Astrocyte of the cerebellum (primary cell): ENCODE measurements around the gene CLIC5.

Experiments used
- DNase-seq: peaks from one replicate; pipeline ENCODE4 v3.0.0-alpha.2; 2011; ENCODE audit warnings: low read depth
- H3K4me3 ChIP-seq: 2 replicates; pipeline ENCODE4 v1.5.1; 2011; ENCODE audit warnings: mild to moderate bottlenecking, low read depth, low read length, moderate library complexity
- CTCF ChIP-seq: IDR thresholded peaks from 2 replicates; pipeline ENCODE4 v1.5.1; 2012; ENCODE audit warnings: low read length, low read depth, moderate library complexity, mild to moderate bottlenecking; ENCODE audit errors: missing control alignments
- in situ Hi-C: cut with HindIII; loops from 2 replicates; pipeline ENCODE4 v1.10.0; 2017; ENCODE audit warnings: low sequenced_read_pairs

CLIC5 gene

GRCh38 chr6:46025573-46025972 lies 9.9 kb upstream of the CLIC5 start:
- H3K4me3 ChIP-seq, result no peak overlapping the region
- in situ Hi-C loops, result no loop called here
- TF ChIP-seq CTCF, result no peak
- no peak for DNase-seq

DNA sequence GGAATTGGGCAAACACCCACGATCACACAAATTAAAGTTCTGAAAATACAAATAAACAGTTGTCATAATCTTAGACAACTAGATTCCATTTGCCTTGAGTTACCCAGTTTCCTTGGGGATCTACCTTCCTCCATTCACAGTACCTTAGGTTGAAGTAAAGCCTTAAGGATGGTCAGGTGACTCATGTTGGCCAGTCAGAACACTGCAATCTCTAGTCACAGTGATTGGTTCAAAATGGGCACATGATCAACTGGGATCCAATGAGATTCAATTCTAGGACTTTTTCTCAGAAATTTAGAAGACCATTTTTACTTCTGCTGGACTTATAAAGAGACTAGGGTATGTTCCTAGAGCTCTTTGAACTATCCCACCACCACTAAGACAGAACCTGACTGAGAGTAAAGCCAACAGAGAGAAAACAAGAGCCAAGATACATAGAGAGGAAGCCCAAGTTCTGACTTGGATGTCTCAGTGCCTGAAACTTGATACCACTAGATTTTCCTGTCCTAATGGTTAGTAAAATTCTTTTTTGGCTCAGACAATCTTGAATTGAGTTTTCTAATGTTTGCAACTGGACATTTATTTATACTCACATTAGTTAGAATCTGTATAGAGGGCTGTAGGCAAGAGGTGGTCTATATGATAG lies 8.6 kb upstream of the CLIC5 start:
- no peak for DNase-seq
- in situ Hi-C loops, result no loop called here
- no peak for TF ChIP-seq CTCF
- no peak overlapping the region for H3K4me3 ChIP-seq

- H3K4me3 ChIP-seq, result no peak overlapping the region
- in situ Hi-C loops, result no loop called here
- DNase-seq, result no peak
- no peak for TF ChIP-seq CTCF
These were observed 7.7 kb upstream of the CLIC5 start for GRCh38 chr6:46023216-46023915.

GRCh38 chr6:46022106-46022948 lies 6.7 kb upstream of the CLIC5 start:
- H3K4me3 ChIP-seq, result no peak overlapping the region
- no peak for DNase-seq
- TF ChIP-seq CTCF, result no peak
- in situ Hi-C loops, result no loop called here

DNA sequence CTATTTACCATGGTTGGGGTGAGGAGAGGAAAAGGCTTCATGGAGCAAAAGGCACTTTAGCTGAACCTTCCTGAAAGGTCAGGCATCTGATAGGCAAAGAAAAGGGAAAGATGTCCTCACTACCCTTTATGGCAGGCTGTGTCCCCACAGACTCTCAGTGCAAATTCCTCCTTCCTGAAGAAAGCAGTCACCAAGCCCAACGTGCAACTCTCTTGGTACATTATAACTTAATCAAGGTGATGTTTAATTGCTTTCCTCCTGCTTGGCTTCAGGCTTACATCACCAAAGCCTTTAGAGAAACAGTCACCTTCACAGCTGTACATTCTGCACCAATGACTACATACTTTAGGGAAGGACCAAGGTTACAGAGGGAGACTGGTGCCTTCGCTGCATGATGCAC lies 2.1 kb upstream of the CLIC5 start:
- no peak for TF ChIP-seq CTCF
- in situ Hi-C loops, result no loop called here
- DNase-seq, result no peak
- H3K4me3 ChIP-seq, result no peak overlapping the region

DNA sequence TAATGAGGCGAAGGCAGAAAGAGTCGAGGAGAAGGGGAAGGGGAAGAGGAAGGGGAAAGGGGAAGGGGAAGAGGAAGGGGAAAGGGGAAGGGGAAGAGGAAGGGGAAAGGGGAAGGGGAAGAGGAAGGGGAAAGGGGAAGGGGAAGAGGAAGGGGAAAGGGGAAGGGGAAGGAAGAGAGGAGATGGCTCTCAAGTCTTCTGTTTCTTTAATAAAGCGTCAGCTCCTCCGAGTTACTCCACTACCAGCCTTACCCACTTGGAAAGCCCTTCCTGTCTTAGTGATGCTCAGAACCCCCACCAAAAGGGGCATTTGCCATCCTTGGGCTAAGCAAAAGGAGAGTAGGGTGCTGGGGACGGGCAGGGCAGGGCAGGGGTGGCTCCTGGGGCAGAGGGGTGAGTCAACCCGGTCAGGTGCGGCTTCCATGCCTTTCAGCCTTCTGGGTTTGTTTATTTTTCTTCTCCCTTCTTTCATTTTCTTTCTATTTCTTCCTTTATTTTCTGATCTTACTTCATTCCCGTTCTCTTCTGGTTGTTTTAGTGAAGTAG lies 476 bp upstream of the CLIC5 start:
- TF ChIP-seq CTCF, result no peak
- no peak for DNase-seq
- in situ Hi-C loops, result no loop called here
- no peak overlapping the region for H3K4me3 ChIP-seq
